ENCODE measurements around the gene CLDN14. TPM values are rescaled to one million over a fixed set of nuclear protein-coding genes. Genes with fewer than 3 reads are reported as not detected.
"Not testable (repeated sequence)": the region's sequence is repeated elsewhere in the genome, so short reads cannot be mapped to it uniquely, and the experiment has no call there.

Gene CLDN14
- total RNA-seq, 1 donor from 2014 or later: not detected

DNA sequence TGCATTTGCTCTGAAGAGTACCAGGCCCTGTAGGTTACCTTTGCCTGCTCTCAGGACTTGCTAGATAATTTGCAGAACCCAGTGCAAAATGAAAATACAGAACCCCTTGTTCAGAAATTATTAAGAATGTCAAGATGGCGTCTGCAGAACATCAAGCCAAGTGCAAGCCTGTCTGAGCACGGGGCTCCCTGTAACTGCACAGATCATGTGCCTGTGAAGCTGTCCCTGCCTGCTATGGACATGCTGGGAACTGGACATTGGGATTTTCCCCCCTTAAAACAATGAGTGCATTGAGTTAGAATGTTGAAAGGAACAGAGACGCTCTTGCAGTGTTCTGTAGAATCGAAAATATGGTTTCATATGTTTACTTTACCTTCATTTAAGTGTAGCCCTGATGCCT is 2.9 kb downstream of the CLDN14 start:
- Histone ChIP-seq H3K4me3 (no peak overlapping the region), H3K36me3 (no peaks in the 10 kb centered on the region), H3K27me3 (ENCODE audit: low read depth) (no peaks in the 10 kb centered on the region), H3K27ac (no peak overlapping the region), H3K9me3 (no peaks in the 10 kb centered on the region), H3K4me1 (peaks cover 4% of the 10 kb centered on the region)
- DNase-seq (no peak), ATAC-seq (no peak)
- intact Hi-C loops (cut with DNase I): no loop called here
- no peak for TF ChIP-seq CTCF (IDR thresholded peaks at IDR 0.05)

GRCh38 chr21:36476541-36476940 is 3.4 kb downstream of the CLDN14 start:
- DNase-seq; H3K4me3 ChIP-seq; ATAC-seq; H3K27me3 ChIP-seq (ENCODE audit: low read depth); intact Hi-C loops (cut with DNase I); H3K4me1 ChIP-seq; H3K27ac ChIP-seq; H3K9me3 ChIP-seq; H3K36me3 ChIP-seq: not testable (repeated sequence)

DNA sequence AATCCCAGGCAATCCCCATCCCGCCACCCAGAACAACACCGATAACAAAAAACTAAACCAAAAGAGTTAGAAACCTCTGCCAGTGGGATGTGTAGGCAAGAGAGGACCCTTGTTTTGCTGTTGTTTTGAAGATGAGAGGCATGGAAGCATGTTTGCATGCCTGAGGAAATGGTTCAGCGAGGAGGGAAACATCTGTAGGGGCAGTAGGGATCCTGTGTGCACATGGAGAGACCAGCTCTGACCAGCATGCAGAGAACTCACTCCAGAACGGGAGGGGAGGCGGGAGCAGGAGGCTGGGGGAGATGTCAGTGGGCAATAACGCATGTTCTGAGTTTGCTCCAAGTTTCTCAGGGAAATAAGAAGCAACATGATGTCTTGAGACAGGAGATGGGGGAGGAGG is 5.3 kb downstream of the CLDN14 start:
- no peaks in the 10 kb centered on the region for H3K36me3 ChIP-seq
- no peak overlapping the region for H3K4me3 ChIP-seq
- no peak for ATAC-seq
- no peak overlapping the region for H3K27ac ChIP-seq
- H3K27me3 ChIP-seq (ENCODE audit: low read depth): no peaks in the 10 kb centered on the region
- intact Hi-C loops (cut with DNase I): no loop called here
- no peak for DNase-seq
- H3K4me1 ChIP-seq: peaks cover 4% of the 10 kb centered on the region
- H3K9me3 ChIP-seq: no peaks in the 10 kb centered on the region
- no peak for TF ChIP-seq CTCF (IDR thresholded peaks at IDR 0.05)

DNA sequence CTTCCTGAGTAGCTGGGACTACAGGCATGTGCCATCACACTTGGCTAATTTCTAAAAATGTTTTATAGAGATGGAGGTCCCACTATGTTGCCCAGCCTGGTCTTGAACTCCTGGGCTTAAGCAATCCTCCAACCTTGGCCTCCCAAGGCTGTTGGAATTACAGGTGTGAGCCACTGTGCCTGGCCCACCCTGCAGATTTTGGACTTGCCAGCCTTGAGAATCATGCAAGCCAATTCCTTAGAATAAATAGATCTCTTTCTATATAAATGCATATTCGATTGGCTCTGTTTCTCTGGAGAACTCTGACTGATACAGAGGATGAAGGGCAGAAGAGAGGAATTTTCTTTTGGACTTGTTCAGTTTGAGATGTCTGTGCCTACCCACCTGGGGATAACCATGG is 6.7 kb downstream of the CLDN14 start:
- no peak overlapping the region for H3K4me3 ChIP-seq
- intact Hi-C loops (cut with DNase I): no loop called here
- H3K36me3 ChIP-seq: no peaks in the 10 kb centered on the region
- TF ChIP-seq CTCF (IDR thresholded peaks at IDR 0.05): no peak
- no peaks in the 10 kb centered on the region for H3K4me1 ChIP-seq
- ATAC-seq (no peak), DNase-seq (no peak)
- no peak overlapping the region for H3K27ac ChIP-seq
- H3K27me3 ChIP-seq (ENCODE audit: low read depth): no peaks in the 10 kb centered on the region
- no peaks in the 10 kb centered on the region for H3K9me3 ChIP-seq

DNA sequence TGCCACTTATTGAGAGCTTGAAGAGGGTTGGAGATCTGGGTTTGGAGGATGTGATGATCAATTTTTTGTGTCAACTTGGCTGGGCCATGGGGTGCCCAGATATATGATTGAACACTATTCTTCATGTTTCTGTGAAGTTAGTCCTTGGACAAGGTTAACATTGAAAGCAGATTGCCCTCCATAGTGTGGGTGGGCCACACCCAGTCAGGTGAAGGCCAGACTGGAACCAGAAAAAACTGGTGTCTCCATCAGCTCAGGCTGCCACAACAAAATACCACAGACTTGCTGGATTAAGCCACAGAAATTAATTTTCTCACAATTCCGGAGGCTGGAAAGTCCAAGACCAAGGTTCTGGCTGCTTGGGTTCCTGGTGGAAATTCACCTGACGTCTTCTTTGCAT is 7.5 kb downstream of the CLDN14 start:
- Histone ChIP-seq H3K27ac (no peak overlapping the region), H3K9me3 (no peaks in the 10 kb centered on the region), H3K4me1 (no peaks in the 10 kb centered on the region), H3K4me3 (no peak overlapping the region), H3K36me3 (no peaks in the 10 kb centered on the region), H3K27me3 (ENCODE audit: low read depth) (no peaks in the 10 kb centered on the region)
- no peak for DNase-seq
- intact Hi-C loops (cut with DNase I): no loop called here
- ATAC-seq: no peak
- TF ChIP-seq CTCF (IDR thresholded peaks at IDR 0.05): no peak

- intact Hi-C loops (cut with DNase I): no loop called here
- DNase-seq: no peak
- peak in 1 of 2 donors; percentile 33 for ATAC-seq
- no peaks in the 10 kb centered on the region for H3K9me3 ChIP-seq
- TF ChIP-seq CTCF (IDR thresholded peaks at IDR 0.05): no peak
- H3K4me3 ChIP-seq: no peak overlapping the region
- no peak overlapping the region for H3K27ac ChIP-seq
- H3K4me1 ChIP-seq: no peaks in the 10 kb centered on the region
- H3K36me3 ChIP-seq: no peaks in the 10 kb centered on the region
- no peaks in the 10 kb centered on the region for H3K27me3 ChIP-seq (ENCODE audit: low read depth)
These were observed 8.6 kb downstream of the CLDN14 start for GRCh38 chr21:36471254-36471723.

All from lower lobe of right lung (tissue), 2 donors.